Mesendoderm (in vitro differentiated cells): ENCODE results near the gene GUF1.

Experiments used
- DNase-seq: peaks from one replicate; pipeline ENCODE4 v3.0.0; 2013
- H2AK5ac ChIP-seq: 2 replicates; pipeline ENCODE4 v1.6.1; 2013; ENCODE audit warnings: low read length, inconsistent platforms
- H2BK120ac ChIP-seq: 2 replicates; pipeline ENCODE4 v1.6.1; 2013; ENCODE audit warnings: low read depth, mild to moderate bottlenecking, low read length, moderate library complexity, mixed read lengths
- H2BK15ac ChIP-seq: replicated peaks from 2 replicates; pipeline ENCODE4 v1.6.1; 2013; ENCODE audit warnings: low read depth, mild to moderate bottlenecking, moderate library complexity
- H2BK5ac ChIP-seq: 2 replicates; pipeline ENCODE4 v1.6.1; 2013; ENCODE audit warnings: low read length, inconsistent platforms
- H3K18ac ChIP-seq: 2 replicates; pipeline ENCODE4 v1.6.1; 2013; ENCODE audit warnings: mild to moderate bottlenecking, low read length, mixed read lengths
- H3K23ac ChIP-seq: one replicate; pipeline ENCODE4 v1.6.1; 2013; ENCODE audit warnings: low read length
- H3K27ac ChIP-seq: 2 replicates; pipeline ENCODE4 v1.5.1; 2013; ENCODE audit warnings: low read depth, mild to moderate bottlenecking, inconsistent platforms, low read length, moderate library complexity
- H3K27me3 ChIP-seq: 2 replicates; pipeline ENCODE4 v1.6.1; 2013; ENCODE audit warnings: low read length, control low read depth, mild to moderate bottlenecking, inconsistent platforms; ENCODE audit not compliant: insufficient read depth, poor library complexity
- H3K36me3 ChIP-seq: 2 replicates; pipeline ENCODE4 v1.6.1; 2013; ENCODE audit warnings: low read length, inconsistent platforms; ENCODE audit not compliant: control insufficient read depth, insufficient read depth
- H3K4ac ChIP-seq: one replicate; pipeline ENCODE4 v1.6.1; 2013; ENCODE audit warnings: low read depth, mild to moderate bottlenecking, low read length, moderate library complexity
- H3K4me1 ChIP-seq: 2 replicates; pipeline ENCODE4 v1.6.1; 2013; ENCODE audit warnings: low read depth, low read length, inconsistent platforms; ENCODE audit not compliant: control insufficient read depth
- H3K4me2 ChIP-seq: 2 replicates; pipeline ENCODE4 v1.6.1; 2013; ENCODE audit warnings: low read length
- H3K4me3 ChIP-seq: 2 replicates; pipeline ENCODE4 v1.5.1; 2013; ENCODE audit warnings: mild to moderate bottlenecking, low read length
- H3K56ac ChIP-seq: one replicate; pipeline ENCODE4 v1.6.1; 2013; ENCODE audit warnings: low read length
- H3K79me1 ChIP-seq: 2 replicates; pipeline ENCODE4 v1.6.1; 2013; ENCODE audit warnings: low read length, inconsistent platforms
- H3K79me2 ChIP-seq: 2 replicates; pipeline ENCODE4 v1.6.1; 2013; ENCODE audit warnings: mild to moderate bottlenecking, low read length; ENCODE audit not compliant: control insufficient read depth, insufficient read depth
- H3K9ac ChIP-seq: 2 replicates; pipeline ENCODE4 v1.6.1; 2013; ENCODE audit warnings: low read length, inconsistent platforms
- H4K5ac ChIP-seq: one replicate; pipeline ENCODE4 v1.6.1; 2013; ENCODE audit warnings: low read length
- H4K8ac ChIP-seq: one replicate; pipeline ENCODE4 v1.6.1; 2013; ENCODE audit warnings: low read depth, mild to moderate bottlenecking, control low read depth, low read length, moderate library complexity
- WGBS: extraction: QIAGEN DNeasy Blood & Tissue Kit; methylation state at CpG from one replicate; pipeline ENCODE4 v1.1.7; 2013; ENCODE audit warnings: low lambda C conversion rate, missing lambda C conversion rate; ENCODE audit not compliant: insufficient coverage; ENCODE audit errors: extremely low coverage; 5-methylcytosine and 5-hydroxymethylcytosine counted together

GUF1 gene

DNA sequence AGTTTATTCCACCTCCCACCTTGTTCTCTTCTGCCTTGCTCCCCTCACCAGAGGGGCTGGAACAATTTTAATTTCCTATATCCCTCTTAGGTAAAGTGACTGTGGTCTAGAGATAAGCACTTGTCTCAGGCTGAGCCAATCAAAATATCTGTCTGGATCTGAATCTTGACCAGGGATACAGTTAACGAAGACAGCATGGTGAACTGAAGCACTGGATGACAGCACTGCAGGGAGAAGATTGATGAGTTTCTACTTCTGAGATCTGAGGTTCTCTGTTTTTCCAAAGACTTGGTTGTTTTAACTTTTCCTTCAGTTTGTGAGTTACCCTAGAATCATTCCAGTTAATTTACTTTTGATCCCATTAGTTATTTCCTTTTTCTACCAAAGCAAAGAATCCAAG is 34.9 kb downstream of the GUF1 start:
- Histone ChIP-seq H3K9ac (no peak overlapping the region), H2AK5ac (no peak overlapping the region), H2BK5ac (no peak overlapping the region), H2BK15ac (no peak overlapping the region), H3K27me3 (no peaks in the 10 kb centered on the region), H2BK120ac (no peak overlapping the region), H3K4me1 (no peaks in the 10 kb centered on the region), H3K56ac (no peak overlapping the region), H3K79me2 (no peaks in the 10 kb centered on the region), H3K4ac (no peak overlapping the region), H3K79me1 (no peaks in the 10 kb centered on the region), H3K36me3 (no peaks in the 10 kb centered on the region), H3K18ac (no peak overlapping the region), H4K8ac (no peak overlapping the region), H4K5ac (no peak overlapping the region), H3K27ac (no peak overlapping the region), H3K4me2 (no peak overlapping the region), H3K23ac (no peak overlapping the region), H3K4me3 (no peak overlapping the region)
- no CpG with 5 or more reads among the region's 1 CpG for WGBS
- DNase-seq, result no peak

DNA sequence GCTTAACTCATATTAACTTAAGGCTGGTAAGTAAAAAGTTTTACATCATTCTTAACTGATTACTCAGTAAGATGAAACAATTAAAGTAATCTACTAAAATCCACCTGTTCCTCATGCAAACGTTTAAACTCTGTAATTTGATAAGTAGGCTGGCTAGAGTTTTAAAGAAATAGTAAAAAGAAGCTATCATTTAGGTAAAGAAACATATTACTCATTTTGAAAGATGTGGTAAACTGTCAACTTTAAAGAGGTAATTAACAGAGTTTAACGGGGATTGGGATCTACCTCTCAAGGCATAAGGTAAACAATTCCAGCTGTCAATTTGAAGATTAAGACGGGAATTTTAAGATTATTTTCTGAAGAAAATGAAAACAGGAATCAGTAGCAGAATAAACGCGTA is 38.4 kb downstream of the GUF1 start:
- H3K4me3 ChIP-seq, result no peak overlapping the region
- no peak overlapping the region for H3K4me2 ChIP-seq
- no peak overlapping the region for H2BK15ac ChIP-seq
- H2BK120ac ChIP-seq, result no peak overlapping the region
- H3K9ac ChIP-seq, result no peak overlapping the region
- H3K4ac ChIP-seq, result no peak overlapping the region
- no peak overlapping the region for H3K27ac ChIP-seq
- no peak for DNase-seq
- no CpG with 5 or more reads among the region's 5 CpGs for WGBS
- no peaks in the 10 kb centered on the region for H3K27me3 ChIP-seq
- no peak overlapping the region for H3K18ac ChIP-seq
- no peaks in the 10 kb centered on the region for H3K79me1 ChIP-seq
- no peak overlapping the region for H4K8ac ChIP-seq
- no peaks in the 10 kb centered on the region for H3K36me3 ChIP-seq
- H2AK5ac ChIP-seq, result no peak overlapping the region
- no peak overlapping the region for H4K5ac ChIP-seq
- no peaks in the 10 kb centered on the region for H3K4me1 ChIP-seq
- no peak overlapping the region for H3K23ac ChIP-seq
- H2BK5ac ChIP-seq, result no peak overlapping the region
- H3K79me2 ChIP-seq, result no peaks in the 10 kb centered on the region
- no peak overlapping the region for H3K56ac ChIP-seq

DNA sequence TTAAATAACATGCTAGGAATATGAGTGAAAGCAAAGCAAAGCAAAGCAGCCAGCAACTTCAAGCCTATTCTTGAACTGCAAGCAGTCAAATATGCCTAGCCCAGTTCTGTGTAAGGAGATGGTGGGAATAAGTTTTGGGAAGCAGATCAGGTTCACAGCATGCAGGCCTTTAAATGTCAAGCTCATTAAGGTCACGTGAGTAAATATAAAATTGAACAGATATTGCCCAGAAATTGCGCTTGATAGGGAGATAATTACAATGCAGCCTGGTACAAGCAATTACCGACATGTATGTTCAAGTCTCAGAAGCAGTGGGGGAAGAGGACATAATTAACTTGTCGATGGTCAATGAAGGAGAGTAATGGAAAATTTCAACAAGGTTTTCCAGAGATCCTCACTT is 42.2 kb downstream of the GUF1 start:
- DNase-seq, result no peak
- WGBS, result no CpG with 5 or more reads among the region's 4 CpGs
- peaks cover 1% of the 10 kb centered on the region for H3K79me1 ChIP-seq
- no peak overlapping the region for H3K18ac ChIP-seq
- H3K23ac ChIP-seq, result no peak overlapping the region
- no peak overlapping the region for H3K4ac ChIP-seq
- no peaks in the 10 kb centered on the region for H3K36me3 ChIP-seq
- H4K8ac ChIP-seq, result no peak overlapping the region
- no peak overlapping the region for H2BK5ac ChIP-seq
- no peak overlapping the region for H4K5ac ChIP-seq
- no peaks in the 10 kb centered on the region for H3K79me2 ChIP-seq
- no peak overlapping the region for H3K27ac ChIP-seq
- no peaks in the 10 kb centered on the region for H3K4me1 ChIP-seq
- H3K9ac ChIP-seq, result no peak overlapping the region
- H3K27me3 ChIP-seq, result no peaks in the 10 kb centered on the region
- H3K4me3 ChIP-seq, result no peak overlapping the region
- no peak overlapping the region for H2BK120ac ChIP-seq
- no peak overlapping the region for H2AK5ac ChIP-seq
- H2BK15ac ChIP-seq, result no peak overlapping the region
- no peak overlapping the region for H3K4me2 ChIP-seq
- H3K56ac ChIP-seq, result no peak overlapping the region

DNA sequence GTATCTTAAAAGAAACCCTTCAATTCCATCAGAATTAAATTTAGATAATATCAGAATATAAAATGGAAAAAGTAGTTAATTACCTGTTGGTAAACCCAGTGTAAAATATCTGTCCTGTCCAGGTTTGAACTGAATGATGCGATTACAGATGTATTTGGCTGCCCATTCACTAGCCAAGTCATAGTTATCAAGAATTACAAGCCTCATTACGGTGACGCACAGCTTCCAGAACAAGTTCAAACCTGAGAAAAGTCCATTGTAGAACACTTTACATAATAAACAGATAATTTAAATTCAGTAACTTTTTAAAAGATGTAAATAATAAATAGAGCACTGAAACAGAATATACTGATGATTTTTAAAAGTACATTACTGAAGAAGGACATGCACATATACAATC is 43.8 kb downstream of the GUF1 start:
- Histone ChIP-seq H2BK5ac (no peak overlapping the region), H3K4me2 (no peak overlapping the region), H2AK5ac (no peak overlapping the region), H2BK15ac (no peak overlapping the region), H3K36me3 (no peaks in the 10 kb centered on the region), H4K5ac (no peak overlapping the region), H3K18ac (no peak overlapping the region), H3K27me3 (no peaks in the 10 kb centered on the region), H3K27ac (no peak overlapping the region), H2BK120ac (no peak overlapping the region), H3K79me2 (no peaks in the 10 kb centered on the region), H3K9ac (no peak overlapping the region), H4K8ac (no peak overlapping the region), H3K23ac (no peak overlapping the region), H3K4me3 (no peak overlapping the region), H3K56ac (no peak overlapping the region), H3K4ac (no peak overlapping the region), H3K79me1 (peaks cover 3% of the 10 kb centered on the region), H3K4me1 (peaks cover 2% of the 10 kb centered on the region)
- DNase-seq, result no peak
- no CpG with 5 or more reads among the region's 3 CpGs for WGBS

DNA sequence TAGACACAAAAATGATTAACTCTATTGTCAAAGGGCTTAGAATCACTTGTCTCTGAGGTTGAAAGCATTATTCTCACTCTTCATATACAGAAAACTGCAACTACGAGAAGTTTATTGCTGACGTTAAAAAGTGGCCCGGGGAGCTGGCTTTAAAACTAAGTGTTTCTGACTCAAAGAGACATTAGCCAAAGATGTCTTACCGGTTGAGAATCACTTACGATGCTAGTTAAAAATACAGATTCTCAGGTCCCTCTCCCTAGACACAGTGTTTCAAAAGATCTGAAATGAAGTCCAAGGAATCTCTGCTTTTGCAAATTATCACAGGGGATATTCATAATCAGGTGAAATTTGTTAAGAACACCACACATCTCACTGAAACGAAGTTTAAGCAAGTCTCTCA is 46.9 kb downstream of the GUF1 start:
- Histone ChIP-seq H3K27ac (no peak overlapping the region), H3K4me2 (peak overlapping the region; percentile 69), H2BK15ac (no peak overlapping the region), H3K18ac (no peak overlapping the region), H3K79me1 (peaks cover 3% of the 10 kb centered on the region), H3K56ac (no peak overlapping the region), H3K79me2 (no peaks in the 10 kb centered on the region), H2BK5ac (no peak overlapping the region), H2AK5ac (no peak overlapping the region), H2BK120ac (no peak overlapping the region), H3K4ac (no peak overlapping the region), H3K27me3 (no peaks in the 10 kb centered on the region), H3K4me3 (no peak overlapping the region), H3K23ac (no peak overlapping the region), H4K8ac (no peak overlapping the region), H3K4me1 (peaks cover 2% of the 10 kb centered on the region), H4K5ac (no peak overlapping the region), H3K36me3 (no peaks in the 10 kb centered on the region), H3K9ac (peak overlapping the region; percentile 79)
- WGBS, result no CpG with 5 or more reads among the region's 6 CpGs
- DNase-seq, result peak; percentile 2

DNA sequence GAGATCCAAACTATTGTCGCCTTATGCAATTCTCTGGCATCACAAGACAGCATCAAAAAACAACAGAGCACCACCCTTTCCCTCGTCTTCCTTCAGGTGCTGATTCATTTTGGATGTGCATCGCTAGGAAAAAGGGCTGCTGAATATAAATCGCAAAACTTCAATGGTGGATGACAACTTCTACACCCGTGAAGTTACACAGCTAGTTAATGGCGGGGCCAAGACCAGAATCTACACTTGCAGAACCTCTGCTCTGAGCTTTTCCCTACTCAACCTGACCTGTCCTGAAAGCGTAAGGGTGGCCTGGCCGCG is 47.5 kb downstream of the GUF1 start:
- Histone ChIP-seq H3K79me1 (peaks cover 3% of the 10 kb centered on the region), H2BK15ac (no peak overlapping the region), H3K4ac (no peak overlapping the region), H4K5ac (no peak overlapping the region), H2BK120ac (no peak overlapping the region), H3K4me1 (peaks cover 2% of the 10 kb centered on the region), H3K4me3 (peak overlapping the region; percentile 65), H3K9ac (peak overlapping the region; percentile 79), H4K8ac (no peak overlapping the region), H2BK5ac (no peak overlapping the region), H3K56ac (peak overlapping the region; percentile 92), H2AK5ac (no peak overlapping the region), H3K36me3 (no peaks in the 10 kb centered on the region), H3K79me2 (no peaks in the 10 kb centered on the region), H3K18ac (no peak overlapping the region), H3K27ac (no peak overlapping the region), H3K23ac (no peak overlapping the region), H3K27me3 (no peaks in the 10 kb centered on the region), H3K4me2 (peak overlapping the region; percentile 69)
- WGBS, result no CpG with 5 or more reads among the region's 9 CpGs
- no peak for DNase-seq
